ENCODE data around the gene SKAP1. TPM values are rescaled to one million over a fixed set of nuclear protein-coding genes. Genes with fewer than 3 reads are reported as not detected.

Gene SKAP1
- 10 to 100 TPM; 65.0 to 98.0 TPM for total RNA-seq

GRCh38 chr17:48429638-48430586 is at the start of gene SKAP1:
Gene SKAP1, minus strand, starts transcription at chr17:48430214.
- ATAC-seq (peak; percentile 73 to 74), DNase-seq (ENCODE audit: low spot score in 2 of 2) (peak; percentile 65 to 74)
- Mint-ChIP-seq H3K9me3 (no peaks in the 10 kb centered on the region), H3K27ac (peak within 1 kb of the TSS; percentile 99), H3K36me3 (peaks cover 15 to 32% of the 10 kb centered on the region in 2 donors)

- ATAC-seq (no peak), DNase-seq (ENCODE audit: low spot score in 2 of 2) (no peak)
- Mint-ChIP-seq H3K27ac (peak overlapping the region in 1 of 2 donors; percentile 14), H3K9me3 (no peaks in the 10 kb centered on the region), H3K36me3 (no peaks in the 10 kb centered on the region)
Measured at GRCh38 chr17:48479014-48479402, 49.0 kb upstream of the SKAP1 start.

GRCh38 chr17:48478224-48479013 is 48.4 kb upstream of the SKAP1 start:
- ATAC-seq (peak; percentile 84 to 91), DNase-seq (ENCODE audit: low spot score in 2 of 2) (peak in 1 of 2 donors; percentile 63)
- Mint-ChIP-seq H3K27ac (peak overlapping the region; percentile 14 to 37), H3K9me3 (no peaks in the 10 kb centered on the region), H3K36me3 (no peaks in the 10 kb centered on the region)

GRCh38 chr17:48477221-48477620 is 47.2 kb upstream of the SKAP1 start:
- Mint-ChIP-seq H3K9me3 (no peaks in the 10 kb centered on the region), H3K36me3 (no peaks in the 10 kb centered on the region), H3K27ac (no peak overlapping the region)
- DNase-seq (ENCODE audit: low spot score in 2 of 2) = no peak
- no peak for ATAC-seq

GRCh38 chr17:48472411-48473281 is 42.6 kb upstream of the SKAP1 start:
- peak in 1 of 2 donors; percentile 36 for ATAC-seq
- Mint-ChIP-seq H3K9me3 (no peaks in the 10 kb centered on the region), H3K27ac (no peak overlapping the region), H3K36me3 (no peaks in the 10 kb centered on the region)
- DNase-seq (ENCODE audit: low spot score in 2 of 2) = no peak

- no peak for ATAC-seq
- Mint-ChIP-seq H3K36me3 (no peaks in the 10 kb centered on the region), H3K9me3 (no peaks in the 10 kb centered on the region), H3K27ac (no peak overlapping the region)
- no peak for DNase-seq (ENCODE audit: low spot score in 2 of 2)
Measured at GRCh38 chr17:48471817-48472410, 41.9 kb upstream of the SKAP1 start.

GRCh38 chr17:48470388-48471034 is 40.5 kb upstream of the SKAP1 start:
- DNase-seq (ENCODE audit: low spot score in 2 of 2) (no peak), ATAC-seq (no peak)
- Mint-ChIP-seq H3K27ac (no peak overlapping the region), H3K9me3 (no peaks in the 10 kb centered on the region), H3K36me3 (no peaks in the 10 kb centered on the region)

GRCh38 chr17:48469227-48469626 is 39.2 kb upstream of the SKAP1 start:
- Mint-ChIP-seq H3K9me3 (no peaks in the 10 kb centered on the region), H3K27ac (no peak overlapping the region), H3K36me3 (no peaks in the 10 kb centered on the region)
- ATAC-seq = no peak
- DNase-seq (ENCODE audit: low spot score in 2 of 2) = no peak

- Mint-ChIP-seq H3K36me3 (no peaks in the 10 kb centered on the region), H3K27ac (no peak overlapping the region), H3K9me3 (no peaks in the 10 kb centered on the region)
- ATAC-seq (no peak), DNase-seq (ENCODE audit: low spot score in 2 of 2) (no peak)
Measured at GRCh38 chr17:48468299-48468698, 38.3 kb upstream of the SKAP1 start.

- Mint-ChIP-seq H3K27ac (no peak overlapping the region), H3K36me3 (no peaks in the 10 kb centered on the region), H3K9me3 (no peaks in the 10 kb centered on the region)
- ATAC-seq (no peak), DNase-seq (ENCODE audit: low spot score in 2 of 2) (no peak)
Measured at GRCh38 chr17:48465884-48466283, 35.9 kb upstream of the SKAP1 start.

GRCh38 chr17:48463526-48463925 is 33.5 kb upstream of the SKAP1 start:
- DNase-seq (ENCODE audit: low spot score in 2 of 2) (no peak), ATAC-seq (no peak)
- H3K9me3 Mint-ChIP-seq = no peaks in the 10 kb centered on the region

GRCh38 chr17:48462946-48463345 is 32.9 kb upstream of the SKAP1 start:
- DNase-seq (ENCODE audit: low spot score in 2 of 2) = no peak
- ATAC-seq = no peak
- H3K36me3 Mint-ChIP-seq = no peaks in the 10 kb centered on the region
- no peak overlapping the region for H3K27ac Mint-ChIP-seq
- no peaks in the 10 kb centered on the region for H3K9me3 Mint-ChIP-seq

More at GRCh38 chr17:48463526-48463925, 33.5 kb upstream of the SKAP1 start:
- Mint-ChIP-seq H3K27ac (no peak overlapping the region), H3K36me3 (no peaks in the 10 kb centered on the region)

GRCh38 chr17:48460052-48460451 is 30.0 kb upstream of the SKAP1 start:
- peaks cover 0 to 3% of the 10 kb centered on the region in 2 donors for H3K36me3 Mint-ChIP-seq

GRCh38 chr17:48459070-48459844 is 29.2 kb upstream of the SKAP1 start:
- ATAC-seq = peak; percentile 62 to 88
- peak in 1 of 2 donors; percentile 29 for DNase-seq (ENCODE audit: low spot score in 2 of 2)
- Mint-ChIP-seq H3K36me3 (peaks cover under 1 to 9% of the 10 kb centered on the region in 2 donors), H3K9me3 (no peaks in the 10 kb centered on the region), H3K27ac (no peak overlapping the region)

More at GRCh38 chr17:48460052-48460451, 30.0 kb upstream of the SKAP1 start:
- H3K27ac Mint-ChIP-seq = no peak overlapping the region
- DNase-seq (ENCODE audit: low spot score in 2 of 2) (no peak), ATAC-seq (no peak)
- no peaks in the 10 kb centered on the region for H3K9me3 Mint-ChIP-seq
